ENCODE measurements around the gene OR5P2. TPM values are rescaled to one million over a fixed set of nuclear protein-coding genes. Genes with fewer than 3 reads are reported as not detected.

The OR5P2 gene
- total and polyA plus RNA-seq, 10 of the 15 experiments (the other 5 are each of a cell fraction or from before 2014, with no cell fraction given): not detected

GRCh38 chr11:7840578-7840977 lies 43.8 kb upstream of the OR5P2 start (continued):
- TF ChIP-seq ELK1 (IDR thresholded peaks at IDR 0.05; ENCODE audit: low read depth, low read length) (no peak), ZZZ3 (IDR thresholded peaks at IDR 0.05; ENCODE audit: control insufficient read depth, insufficient read length, low read depth) (no peak), IKZF1 (conservative IDR thresholded peaks at IDR 0.05) (no peak), NBN (IDR thresholded peaks at IDR 0.05) (no peak)

- POLR2A ChIA-PET: no interaction called here
- Histone ChIP-seq H3K27ac (ENCODE audit: control insufficient read depth, insufficient read depth) (no peak overlapping the region), H3K4me1 (ENCODE audit: control insufficient read depth, insufficient read depth, low read length) (no peaks in the 10 kb centered on the region), H3K79me2 (ENCODE audit: control insufficient read depth, insufficient read depth, low read length) (no peaks in the 10 kb centered on the region), H3K9me3 (replicated peaks; ENCODE audit: control insufficient read depth, insufficient read depth, low read length) (no peaks in the 10 kb centered on the region), H3K4me3 (no peak overlapping the region), H3K27me3 (replicated peaks in 1 of 2; ENCODE audit: control insufficient read depth in 2 of 2, insufficient read depth in 2 of 2, low read length in 1 of 2) (no peaks in the 10 kb centered on the region), H3K4me2 (ENCODE audit: control insufficient read depth, insufficient read depth) (no peak overlapping the region), H3K9ac (ENCODE audit: control insufficient read depth, insufficient read depth, low read length) (no peak overlapping the region), H3K36me3 (ENCODE audit: control insufficient read depth in 2 of 2, insufficient read depth in 2 of 2, low read length in 1 of 2) (no peaks in the 10 kb centered on the region), H4K20me1 (ENCODE audit: control insufficient read depth, insufficient read depth) (no peaks in the 10 kb centered on the region), H2AFZ (ENCODE audit: control insufficient read depth, low read depth, low read length) (no peak overlapping the region)
- in situ Hi-C loops (cut with MboI) (no loop called here), intact Hi-C loops (cut with micrococcal nuclease; ENCODE audit: unreplicated experiment) (no loop called here)
- CTCF ChIA-PET: no interaction called here
- BruUV-seq (replicated peaks): no TSS peak
- SMC1A ChIA-PET (ENCODE audit: uncharacterized antibody, unreplicated experiment): no interaction called here
- no peak for ATAC-seq
- DNase-seq (ENCODE audit: low read depth, low spot score): no peak
- RAD21 ChIA-PET (ENCODE audit: unreplicated experiment): no interaction called here
- TF ChIP-seq RFX5 (IDR thresholded peaks at IDR 0.05; ENCODE audit: low read depth, low read length) (no peak), NFYA (IDR thresholded peaks at IDR 0.05; ENCODE audit: borderline replicate concordance, low read depth, low read length) (no peak), BCL3 (IDR thresholded peaks at IDR 0.05; ENCODE audit: borderline replicate concordance, insufficient read depth, low read depth, low read length, poor library complexity, severe bottlenecking) (no peak), ATF3 (IDR thresholded peaks at IDR 0.05; ENCODE audit: borderline replicate concordance, extremely low read depth, low read depth, low read length) (no peak), SIX5 (IDR thresholded peaks at IDR 0.05; ENCODE audit: low read depth, low read length, severe bottlenecking) (no peak), PAX5 (IDR thresholded peaks at IDR 0.05; ENCODE audit: borderline replicate concordance, low read depth, low read length) (no peak), IRF4 (IDR thresholded peaks at IDR 0.05; ENCODE audit: low read depth, low read length) (no peak), PML (IDR thresholded peaks at IDR 0.05; ENCODE audit: low read length) (no peak)
- no peak for FAIRE-seq
Observed at GRCh38 chr11:7833527-7833926, 36.8 kb upstream of the OR5P2 start.
